Dendritic cell treated with granulocyte-macrophage colony-stimulating factor and Interleukin-4, amounts not matched to agents 40 ng/mL and 50 ng/mL, for 4 days (primary cell): Measurements from ENCODE around the gene OAS2.

Experiments used
- H3K27ac Mint-ChIP-seq: one replicate; pipeline ENCODE4 v1.8.0; 2022; ENCODE audit warnings: mild to moderate bottlenecking, mixed read lengths
- H3K27me3 Mint-ChIP-seq: one replicate; pipeline ENCODE4 v1.8.0; 2022; ENCODE audit warnings: mild to moderate bottlenecking, mixed read lengths
- H3K36me3 Mint-ChIP-seq: one replicate; pipeline ENCODE4 v1.8.0; 2022; ENCODE audit warnings: low read depth, mixed read lengths
- H3K4me1 Mint-ChIP-seq: one replicate; pipeline ENCODE4 v1.8.0; 2022; ENCODE audit warnings: low read depth, mixed read lengths
- H3K4me3 Mint-ChIP-seq: one replicate; pipeline ENCODE4 v1.8.0; 2022; ENCODE audit warnings: mild to moderate bottlenecking, moderate library complexity, mixed read lengths
- H3K9me3 Mint-ChIP-seq: one replicate; pipeline ENCODE4 v1.8.0; 2022; ENCODE audit warnings: mixed read lengths
- intact Hi-C: fragments of 100-400 bp; cut with micrococcal nuclease; formaldehyde crosslinking; loops from one replicate; pipeline ENCODE4 v1.15.0; 2022

The OAS2 gene

DNA sequence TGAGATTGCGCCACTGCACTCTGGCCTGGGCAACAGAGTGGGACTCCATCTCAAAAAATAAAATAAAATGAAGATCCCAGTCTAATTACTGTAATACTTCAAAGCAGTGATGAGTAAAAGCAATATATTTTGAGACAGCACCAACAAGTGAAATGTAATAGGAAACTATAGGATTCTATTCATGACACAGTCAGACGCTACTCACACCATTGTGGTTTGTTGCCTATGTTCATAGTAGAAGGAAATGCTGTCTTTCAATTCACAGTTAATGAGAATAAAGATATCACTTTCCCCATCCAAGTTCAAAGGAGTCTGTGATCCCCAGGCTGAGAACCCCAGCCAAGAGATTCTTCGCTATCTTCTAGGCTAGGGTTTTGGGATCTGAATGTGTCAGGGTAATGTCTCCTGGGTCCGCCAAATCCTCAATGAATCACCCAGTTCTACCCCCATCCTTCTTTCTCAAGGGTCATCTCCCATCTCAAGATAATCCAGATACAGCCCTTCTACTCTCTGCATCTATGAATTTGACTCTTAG is 61.7 kb downstream of the OAS2 start:
- Mint-ChIP-seq H3K4me3 (no peak overlapping the region), H3K27ac (peak overlapping the region; percentile 83), H3K36me3 (no peaks in the 10 kb centered on the region), H3K4me1 (peaks cover 36% of the 10 kb centered on the region), H3K27me3 (peaks cover 2% of the 10 kb centered on the region), H3K9me3 (no peaks in the 10 kb centered on the region)
- intact Hi-C loops: no loop called here

DNA sequence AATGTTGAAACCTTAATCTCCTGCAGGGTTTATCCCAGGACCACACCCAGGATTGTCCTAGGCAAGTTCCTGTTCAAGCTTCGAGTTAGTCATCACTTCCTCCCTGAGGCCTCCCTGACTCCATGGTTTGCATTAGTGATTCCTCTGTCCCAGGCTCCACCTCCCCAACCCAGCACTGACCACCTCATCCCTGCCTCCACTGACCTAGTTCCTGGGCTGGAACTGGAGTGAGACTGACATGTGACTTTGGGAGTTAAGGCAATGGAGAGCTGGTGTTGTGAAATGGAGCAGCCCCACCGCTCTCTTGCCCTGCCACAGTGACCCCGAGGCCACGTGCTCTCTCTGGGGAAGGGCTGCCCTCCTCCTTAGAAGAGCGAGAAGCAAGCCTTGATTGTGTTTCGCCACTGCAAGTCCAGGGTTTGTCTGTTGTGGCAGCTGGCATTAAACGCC is 62.4 kb downstream of the OAS2 start:
- H3K36me3 Mint-ChIP-seq: no peaks in the 10 kb centered on the region
- H3K4me1 Mint-ChIP-seq: peaks cover 36% of the 10 kb centered on the region
- H3K27me3 Mint-ChIP-seq: peaks cover 3% of the 10 kb centered on the region
- intact Hi-C loops: no loop called here
- peak overlapping the region; percentile 83 for H3K27ac Mint-ChIP-seq
- H3K4me3 Mint-ChIP-seq: peak overlapping the region; percentile 38
- no peaks in the 10 kb centered on the region for H3K9me3 Mint-ChIP-seq

DNA sequence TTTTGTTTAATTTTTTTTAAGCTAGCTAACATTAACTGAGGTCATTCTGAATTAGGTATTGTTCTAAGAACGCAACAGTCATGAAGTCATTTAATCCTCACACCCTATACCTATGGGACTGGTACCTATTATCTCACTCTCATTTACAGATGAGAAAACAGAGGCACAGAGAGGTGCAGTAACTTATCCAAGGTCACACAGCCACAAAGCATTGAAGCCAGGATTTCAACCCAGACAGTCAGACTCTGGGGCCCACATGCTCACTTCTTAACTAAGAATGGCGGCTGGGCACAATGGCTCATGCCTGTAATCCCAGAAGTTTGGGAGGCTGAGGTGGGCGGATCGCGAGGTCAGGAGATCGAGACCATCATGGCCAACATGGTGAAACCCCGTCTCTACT is 63.2 kb downstream of the OAS2 start:
- Mint-ChIP-seq H3K27ac (peak overlapping the region; percentile 83), H3K4me1 (peaks cover 30% of the 10 kb centered on the region), H3K4me3 (no peak overlapping the region), H3K27me3 (peaks cover 3% of the 10 kb centered on the region), H3K36me3 (no peaks in the 10 kb centered on the region), H3K9me3 (no peaks in the 10 kb centered on the region)
- intact Hi-C loops: no loop called here

DNA sequence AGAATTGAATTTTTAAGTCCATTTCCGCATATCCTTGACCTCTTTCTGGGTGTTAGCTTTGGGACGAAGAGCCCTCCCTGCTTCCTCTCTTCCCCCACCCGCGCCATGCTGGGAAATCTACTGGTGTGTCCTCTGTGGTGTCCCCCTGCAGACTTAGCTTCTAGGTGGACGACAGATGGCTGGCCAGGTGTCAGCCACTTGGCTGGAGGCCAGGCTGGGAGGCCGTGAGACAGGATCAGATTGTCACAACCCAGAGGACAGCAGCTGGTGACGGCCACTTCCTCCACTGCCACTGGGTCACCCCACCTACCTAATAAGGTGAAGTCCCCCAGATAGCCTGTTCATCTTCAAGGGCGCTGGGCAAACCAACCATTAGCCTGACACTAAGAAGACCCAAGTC is 64.9 kb downstream of the OAS2 start:
- H3K27ac Mint-ChIP-seq: no peak overlapping the region
- peaks cover 11% of the 10 kb centered on the region for H3K27me3 Mint-ChIP-seq
- H3K9me3 Mint-ChIP-seq: no peaks in the 10 kb centered on the region
- intact Hi-C loops: no loop called here
- peaks cover 26% of the 10 kb centered on the region for H3K4me1 Mint-ChIP-seq
- H3K4me3 Mint-ChIP-seq: no peak overlapping the region
- H3K36me3 Mint-ChIP-seq: no peaks in the 10 kb centered on the region

DNA sequence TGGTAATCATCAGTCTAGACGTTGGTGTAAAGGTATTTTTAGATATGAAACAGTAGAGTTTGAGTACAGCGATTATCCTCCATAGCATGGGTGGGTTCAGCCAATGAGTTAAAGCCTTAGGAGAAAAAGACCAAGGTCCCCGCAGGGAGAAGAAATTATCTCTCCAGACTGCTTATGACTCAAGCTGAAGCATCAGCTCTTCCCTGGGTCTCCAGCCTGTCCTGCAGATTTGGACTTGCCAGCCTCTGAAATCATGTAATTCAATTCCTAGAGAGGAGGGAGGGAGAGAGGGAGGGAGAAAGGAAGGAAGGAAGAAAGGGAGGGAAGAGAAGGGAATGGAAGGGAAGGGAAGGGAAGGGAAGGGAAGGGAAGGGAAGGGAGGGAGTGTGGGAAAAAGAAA is 66.2 kb downstream of the OAS2 start:
- Mint-ChIP-seq H3K27ac (no peak overlapping the region), H3K4me1 (peaks cover 20% of the 10 kb centered on the region), H3K27me3 (peaks cover 11% of the 10 kb centered on the region), H3K36me3 (no peaks in the 10 kb centered on the region), H3K4me3 (no peak overlapping the region), H3K9me3 (no peaks in the 10 kb centered on the region)
- intact Hi-C loops: no loop called here

DNA sequence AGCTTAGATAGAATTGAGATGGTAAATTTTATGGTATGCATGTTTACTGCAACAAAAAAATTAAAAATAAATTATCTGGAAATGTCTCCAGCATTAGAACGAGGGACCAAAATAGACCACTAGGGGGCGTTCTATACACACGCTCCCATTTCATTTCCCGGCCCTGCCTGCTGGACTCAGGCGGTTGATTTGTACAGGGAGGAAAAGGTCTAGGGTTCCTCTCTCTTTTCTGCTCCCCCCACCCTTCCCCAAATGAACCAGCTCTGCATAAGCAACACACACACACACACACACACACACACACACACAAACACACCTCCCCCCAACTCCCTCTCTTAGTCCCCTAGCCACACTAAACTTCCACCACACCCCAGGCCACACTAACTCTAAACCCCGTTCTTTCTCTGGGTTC is 70.4 kb downstream of the OAS2 start:
- Mint-ChIP-seq H3K4me3 (no peak overlapping the region), H3K27ac (no peak overlapping the region), H3K27me3 (peaks cover 36% of the 10 kb centered on the region), H3K36me3 (no peaks in the 10 kb centered on the region), H3K4me1 (peaks cover 7% of the 10 kb centered on the region), H3K9me3 (no peaks in the 10 kb centered on the region)
- intact Hi-C loops: loop anchor here (1.0 kb wide), 2 partner anchors 105 to 126 kb away; no protein-coding TSS in a partner anchor

DNA sequence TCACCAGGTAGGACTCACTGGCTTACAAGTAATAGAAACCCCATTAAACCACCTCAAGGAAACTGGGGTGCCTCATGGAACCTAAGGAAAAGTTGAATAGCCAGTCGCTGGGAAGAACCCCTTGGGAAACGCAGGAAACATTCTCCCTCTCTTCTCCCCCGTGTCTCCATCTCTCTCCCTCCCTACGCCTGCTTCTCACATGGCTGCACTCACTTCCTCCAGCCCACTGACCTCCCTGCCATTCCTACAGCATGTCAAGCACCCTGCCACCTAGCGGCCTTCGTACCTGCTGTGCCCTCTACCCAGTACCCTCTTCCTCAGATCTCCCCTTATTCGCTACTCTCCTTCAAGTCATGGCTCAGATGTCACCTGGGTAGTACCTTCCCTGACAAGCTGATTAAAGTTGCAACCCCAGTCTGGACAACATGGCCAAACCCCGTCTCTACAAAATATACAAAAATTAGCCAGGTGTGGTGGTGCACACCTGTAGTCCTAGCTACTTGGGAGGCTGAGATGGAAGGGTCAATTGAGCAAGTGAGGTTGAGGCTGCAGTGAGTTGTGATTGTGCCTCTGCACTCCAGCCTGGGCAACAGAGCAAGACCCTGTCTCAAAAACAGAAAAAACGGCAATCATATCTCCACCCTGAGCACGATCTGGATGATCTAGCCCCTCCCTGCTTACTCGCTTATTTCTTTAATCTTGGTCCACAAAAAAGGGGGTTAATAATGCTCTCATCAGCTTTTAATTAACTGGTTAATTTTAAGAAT is 71.8 kb downstream of the OAS2 start:
- intact Hi-C loops: loop anchor here (2.0 kb wide), 1 partner anchor 45 kb away; no protein-coding TSS in a partner anchor
- H3K9me3 Mint-ChIP-seq: no peaks in the 10 kb centered on the region
- H3K27me3 Mint-ChIP-seq: peaks cover 46% of the 10 kb centered on the region
- no peaks in the 10 kb centered on the region for H3K4me1 Mint-ChIP-seq
- H3K36me3 Mint-ChIP-seq: no peaks in the 10 kb centered on the region
- no peak overlapping the region for H3K4me3 Mint-ChIP-seq
- no peak overlapping the region for H3K27ac Mint-ChIP-seq

DNA sequence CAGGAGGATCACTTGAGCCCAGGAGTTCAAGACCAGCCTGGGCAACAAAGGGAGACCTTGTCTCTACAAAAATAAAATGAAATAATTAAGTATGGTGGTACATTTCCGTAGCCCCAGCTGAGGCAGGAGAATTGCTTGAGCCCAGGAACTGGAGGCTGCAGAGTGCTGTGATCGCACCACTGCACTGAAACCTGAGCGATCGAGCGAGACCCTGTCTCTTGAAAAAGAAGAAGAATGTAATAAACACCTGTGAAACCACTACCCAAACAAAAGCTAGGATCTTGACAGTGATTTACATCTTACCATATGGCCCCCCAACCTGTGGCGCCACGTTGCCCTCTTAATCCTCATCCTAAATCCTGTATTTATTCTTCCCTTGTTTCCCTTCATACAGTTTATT is 72.5 kb downstream of the OAS2 start:
- Mint-ChIP-seq H3K4me3 (no peak overlapping the region), H3K27me3 (peaks cover 52% of the 10 kb centered on the region), H3K4me1 (no peaks in the 10 kb centered on the region), H3K27ac (no peak overlapping the region), H3K9me3 (no peaks in the 10 kb centered on the region), H3K36me3 (no peaks in the 10 kb centered on the region)
- intact Hi-C loops: loop anchor here (2.0 kb wide), 1 partner anchor 44 kb away; no protein-coding TSS in a partner anchor

DNA sequence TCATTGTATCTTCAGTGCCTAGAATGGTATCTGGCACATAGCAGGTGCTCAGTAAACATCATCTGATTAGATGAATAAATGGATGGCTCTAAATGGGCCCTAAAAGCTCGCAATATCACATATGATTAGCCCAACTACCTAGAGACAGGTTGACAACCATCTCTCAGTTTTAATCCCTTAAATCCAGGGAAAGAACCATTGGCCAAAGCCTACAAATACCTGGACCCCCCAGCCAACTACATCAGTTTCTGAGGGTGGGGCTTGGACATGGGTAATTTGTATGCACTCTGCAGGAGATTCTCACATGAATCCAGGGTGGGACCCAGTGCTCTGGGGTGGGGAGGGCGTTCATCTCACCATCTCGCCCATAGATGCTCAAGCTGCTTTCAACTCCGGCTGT is 73.4 kb downstream of the OAS2 start:
- intact Hi-C loops: loop anchor here (2.0 kb wide), 1 partner anchor 43 kb away; no protein-coding TSS in a partner anchor
- Mint-ChIP-seq H3K4me3 (no peak overlapping the region), H3K36me3 (no peaks in the 10 kb centered on the region), H3K4me1 (no peaks in the 10 kb centered on the region), H3K27me3 (peaks cover 60% of the 10 kb centered on the region), H3K27ac (no peak overlapping the region), H3K9me3 (no peaks in the 10 kb centered on the region)

DNA sequence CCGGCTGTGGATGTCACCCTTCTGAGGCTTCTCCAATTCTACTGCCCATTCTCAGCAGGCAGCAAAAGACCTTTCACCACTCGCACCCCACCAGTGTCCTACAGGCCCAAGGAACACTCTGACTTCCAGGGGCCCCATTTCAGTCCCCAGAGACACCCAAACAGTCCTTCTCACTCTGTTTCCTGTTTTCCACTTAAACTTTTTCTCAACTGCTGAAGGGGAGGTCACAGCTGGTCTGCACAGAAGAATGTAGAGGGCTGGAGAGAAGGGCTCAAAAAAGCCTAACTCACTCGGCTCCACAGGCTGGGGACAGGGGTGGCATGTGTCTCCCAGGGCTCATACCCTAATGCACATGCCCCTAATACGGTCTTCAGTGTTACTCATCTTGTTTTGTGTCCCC is 74.0 kb downstream of the OAS2 start:
- no peak overlapping the region for H3K27ac Mint-ChIP-seq
- no peaks in the 10 kb centered on the region for H3K36me3 Mint-ChIP-seq
- no peaks in the 10 kb centered on the region for H3K9me3 Mint-ChIP-seq
- peaks cover 58% of the 10 kb centered on the region for H3K27me3 Mint-ChIP-seq
- intact Hi-C loops: no loop called here
- no peak overlapping the region for H3K4me3 Mint-ChIP-seq
- H3K4me1 Mint-ChIP-seq: no peaks in the 10 kb centered on the region

DNA sequence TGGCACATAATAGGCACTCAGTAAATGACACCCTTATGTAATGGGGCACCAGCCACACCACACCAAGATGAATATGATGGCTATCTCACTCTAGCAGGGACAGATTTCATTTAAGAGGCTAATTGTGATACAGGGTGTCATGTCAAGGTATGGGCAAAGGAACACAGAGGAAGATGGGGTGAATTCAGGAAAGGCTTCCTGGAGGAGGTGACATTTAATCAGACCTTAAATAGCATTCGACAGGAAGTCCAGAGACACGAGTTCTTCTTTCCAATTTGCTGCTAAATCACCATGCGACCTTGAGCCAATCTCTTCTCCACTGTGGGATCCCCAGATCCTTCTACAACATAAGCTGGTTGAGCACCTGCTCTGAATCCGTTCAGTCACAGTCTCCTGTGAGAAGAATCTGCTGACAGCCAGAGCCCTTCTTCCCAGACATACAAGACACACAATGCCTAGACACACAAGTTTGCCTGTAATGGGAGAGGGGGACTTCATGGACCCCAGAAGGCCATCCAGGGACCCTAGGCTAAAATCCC is 76.7 kb downstream of the OAS2 start:
- no peaks in the 10 kb centered on the region for H3K4me1 Mint-ChIP-seq
- no peaks in the 10 kb centered on the region for H3K9me3 Mint-ChIP-seq
- H3K27ac Mint-ChIP-seq: no peak overlapping the region
- no peak overlapping the region for H3K4me3 Mint-ChIP-seq
- intact Hi-C loops: no loop called here
- H3K36me3 Mint-ChIP-seq: no peaks in the 10 kb centered on the region
- H3K27me3 Mint-ChIP-seq: peaks cover 48% of the 10 kb centered on the region

DNA sequence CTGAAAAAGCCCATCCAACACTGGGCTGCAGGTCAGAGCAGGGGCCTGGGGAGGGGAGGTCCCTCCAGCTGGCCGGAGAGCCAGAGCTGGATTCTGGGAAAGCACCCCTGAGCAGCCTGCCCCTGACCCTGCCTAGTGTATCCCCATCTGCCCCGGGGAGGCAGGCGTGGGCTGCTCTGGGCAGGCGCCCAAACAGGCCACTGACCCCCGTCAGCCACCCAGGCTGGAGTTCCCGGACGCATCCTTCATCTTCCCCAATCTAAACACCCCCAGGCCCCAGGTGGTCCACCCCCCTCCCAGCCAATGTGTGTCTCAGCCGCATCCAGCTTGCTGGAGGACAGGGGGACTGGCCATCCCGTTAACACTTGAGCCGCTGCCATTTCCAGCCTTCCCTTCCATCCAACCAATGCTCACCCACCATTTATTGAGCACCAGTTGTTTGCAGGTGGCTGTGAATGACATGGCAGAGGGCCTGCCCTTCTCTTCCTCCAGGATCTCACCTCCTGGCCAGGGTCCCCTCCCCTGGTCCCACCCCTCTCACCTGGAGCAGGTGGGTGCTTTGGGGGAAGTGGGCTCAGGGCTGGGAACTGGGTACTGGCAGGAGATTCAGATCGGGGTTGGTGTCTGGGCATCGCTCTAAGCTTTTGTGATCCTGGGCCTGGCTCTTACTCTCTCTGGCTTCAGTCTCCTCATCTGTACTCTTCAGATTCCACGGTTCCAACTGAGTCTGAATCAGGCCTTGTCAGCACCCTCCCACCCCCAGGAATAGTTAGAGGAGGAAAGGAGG is 77.5 kb downstream of the OAS2 start:
- no peaks in the 10 kb centered on the region for H3K4me1 Mint-ChIP-seq
- H3K27ac Mint-ChIP-seq: no peak overlapping the region
- no peaks in the 10 kb centered on the region for H3K36me3 Mint-ChIP-seq
- H3K4me3 Mint-ChIP-seq: no peak overlapping the region
- H3K9me3 Mint-ChIP-seq: no peaks in the 10 kb centered on the region
- H3K27me3 Mint-ChIP-seq: peaks cover 41% of the 10 kb centered on the region
- intact Hi-C loops: no loop called here

DNA sequence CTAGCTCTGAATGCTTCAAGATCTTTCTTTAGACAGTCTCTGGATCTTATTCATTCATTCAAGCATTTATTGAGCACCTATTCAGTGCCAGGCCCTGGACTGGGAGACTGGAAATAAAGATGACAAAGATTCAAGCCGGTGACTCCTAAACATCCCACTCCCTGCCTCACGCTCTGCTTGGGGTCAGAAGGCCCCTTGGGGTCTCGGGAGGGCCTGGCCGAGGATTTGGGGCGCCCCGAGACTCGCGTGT is 78.0 kb downstream of the OAS2 start:
- H3K4me1 Mint-ChIP-seq: no peaks in the 10 kb centered on the region
- peaks cover 45% of the 10 kb centered on the region for H3K27me3 Mint-ChIP-seq
- H3K4me3 Mint-ChIP-seq: no peak overlapping the region
- H3K27ac Mint-ChIP-seq: no peak overlapping the region
- no peaks in the 10 kb centered on the region for H3K36me3 Mint-ChIP-seq
- H3K9me3 Mint-ChIP-seq: no peaks in the 10 kb centered on the region
- intact Hi-C loops: no loop called here
